Panc1 (cell line): ENCODE data around the gene ZNF469. TPM values are rescaled to one million over a fixed set of nuclear protein-coding genes. Genes with fewer than 3 reads are reported as not detected.

Experiments
- ATAC-seq: fragments of 200-7000 bp; cut with Tn5 transposase; 2 replicates; pipeline ENCODE4 v1.9.1; 2020; ENCODE audit warnings: mild to moderate bottlenecking, moderate library complexity
- Bru-seq: library from RNA; stranded (reverse); fragments of 400-500 nt; gene quantifications from one replicate; lab custom pipeline; 2021; lab: Mats Ljungman, UMichigan
- BruChase-seq, 2 experiments: library from RNA; stranded (reverse); fragments of 400-500 nt; gene quantifications; one replicate each; lab custom pipeline; 2021; lab: Mats Ljungman, UMichigan
- BruUV-seq: library from RNA; stranded (reverse); fragments of 400-500 nt; replicated peaks from 2 replicates; lab custom pipeline; 2021; lab: Mats Ljungman, UMichigan
- CTCF ChIA-PET: fragments of 300-600 bp; sonication (Branson Sonifier 250); formaldehyde crosslinking; loops from one replicate; lab custom pipeline; 2022; ENCODE audit warnings: antibody characterized with exemption; lab: Charles Lee
- POLR2A ChIA-PET: fragments of 300-600 bp; sonication (Branson Sonifier 250); formaldehyde crosslinking; loops from one replicate; lab custom pipeline; 2022; ENCODE audit warnings: antibody characterized with exemption; lab: Charles Lee
- DNase-seq: peaks from one replicate; pipeline ENCODE4 v3.0.0-alpha.2; 2010; ENCODE audit warnings: low read depth, low spot score
- H3K27ac ChIP-seq: 2 replicates; pipeline ENCODE4 v1.5.1; 2011; ENCODE audit warnings: mild to moderate bottlenecking, low read length, inconsistent platforms
- H3K27me3 ChIP-seq: fragments of 200-500 bp; sonication (Bioruptor generic); 2 replicates; pipeline ENCODE4 v1.6.0; 2014; ENCODE audit warnings: low read length, inconsistent platforms; ENCODE audit not compliant: control insufficient read depth, insufficient read depth
- H3K36me3 ChIP-seq: fragments of 200-500 bp; sonication (Bioruptor generic); 2 replicates; pipeline ENCODE4 v1.5.1; 2014; ENCODE audit warnings: inconsistent platforms, mild to moderate bottlenecking, low read length, moderate library complexity; ENCODE audit not compliant: control insufficient read depth, insufficient read depth
- H3K4me1 ChIP-seq: 2 replicates; pipeline ENCODE4 v1.5.1; 2011; ENCODE audit warnings: inconsistent platforms, mild to moderate bottlenecking, low read length, moderate library complexity; ENCODE audit not compliant: control insufficient read depth, insufficient read depth
- H3K4me3 ChIP-seq, 2 experiments: 2 replicates each; pipeline ENCODE4 v1.5.1; 2011 to 2012; ENCODE audit warnings: low read depth in 2 of 2, low read length in 2 of 2, mild to moderate bottlenecking in 2 of 2, inconsistent platforms in 1 of 2, moderate library complexity in 1 of 2
- H3K9me3 ChIP-seq: fragments of 200-500 bp; sonication (Bioruptor generic); 2 replicates; pipeline ENCODE4 v1.5.1; 2014; ENCODE audit warnings: low read depth, mild to moderate bottlenecking, inconsistent platforms, low read length, moderate library complexity; ENCODE audit not compliant: control insufficient read depth, insufficient read depth
- CTCF ChIP-seq: fragments of 450-650 bp; IDR thresholded peaks from 2 replicates; pipeline ENCODE4 v1.5.1; 2017; ENCODE audit warnings: mild to moderate bottlenecking
- POLR2AphosphoS5 ChIP-seq: IDR thresholded peaks from 2 replicates; pipeline ENCODE4 v1.6.1; 2012; ENCODE audit warnings: mild to moderate bottlenecking, low read depth, low read length, moderate library complexity
- REST ChIP-seq, 2 experiments: IDR thresholded peaks; 2 replicates each; pipeline ENCODE4 v1.6.1; 2011 to 2012; ENCODE audit warnings: low read depth in 2 of 2, control low read depth in 1 of 2, low read length in 1 of 2, mild to moderate bottlenecking in 1 of 2, moderate library complexity in 1 of 2; ENCODE audit not compliant: insufficient read depth in 1 of 2
- SIN3A ChIP-seq: IDR thresholded peaks from 2 replicates; pipeline ENCODE4 v1.6.1; 2012; ENCODE audit warnings: low read depth, mild to moderate bottlenecking, low read length, moderate library complexity, borderline replicate concordance; ENCODE audit not compliant: insufficient read depth
- TCF7L2 ChIP-seq: IDR thresholded peaks from 2 replicates; pipeline ENCODE4 v1.6.1; 2011; ENCODE audit warnings: mild to moderate bottlenecking, low read depth, low read length, inconsistent platforms
- in situ Hi-C: cut with HindIII; loops from 2 replicates; pipeline ENCODE4 v1.10.0; 2016; ENCODE audit warnings: low sequenced_read_pairs, low pct_unique_long_range_greater_than_20kb
- intact Hi-C: fragments of 100-400 bp; cut with micrococcal nuclease; formaldehyde crosslinking; loops from one replicate; pipeline ENCODE4 v1.10.0; 2022; ENCODE audit not compliant: unreplicated experiment
- long read RNA-seq: library from polyadenylated mRNA; unstranded; transcript quantifications from one replicate; pipeline ENCODE4 v2.0.0, GENCODE V29; 2021; ENCODE audit not compliant: unreplicated experiment
- polyA plus RNA-seq: library from polyadenylated mRNA; unstranded; fragments of >200 nt; gene quantifications from one replicate; pipeline ENCODE4 v1.2.1, GENCODE V29; 2012; ENCODE audit warnings: missing spikeins; ENCODE audit not compliant: insufficient read length
- total RNA-seq: library from RNA; stranded (reverse); gene quantifications from one replicate; pipeline ENCODE4 v1.2.1, GENCODE V29; 2021; ENCODE audit not compliant: unreplicated experiment

ZNF469 gene
- total RNA-seq (1.3 TPM), Bru-seq, nascent RNA (percentile 27 among the genes with signal in this experiment), BruChase-seq, experiment 1, labeled RNA remaining after a 2-hour chase (percentile 46 among the genes with signal in this experiment), BruChase-seq, experiment 2, labeled RNA remaining after a 6-hour chase (percentile 43 among the genes with signal in this experiment)
- 0.87 TPM for polyA plus RNA-seq
- long read RNA-seq, full-length matches to known transcripts: 1 of 1 reads
- long read RNA-seq, partial matches to known transcripts: 0 of 1 reads
- long read RNA-seq, other reads (novel, unspliced or antisense): 0 of 1 reads

- no TSS peak for BruUV-seq
- intact Hi-C loops (no loop called here), in situ Hi-C loops (no loop called here)
- Histone ChIP-seq H3K9me3 (no peaks in the 10 kb centered on the region), H3K27me3 (no peaks in the 10 kb centered on the region), H3K36me3 (no peaks in the 10 kb centered on the region), H3K27ac (peak within 1 kb of the TSS; percentile 39; the same call in 1 of the 2 replicates), H3K4me1 (peaks cover 2% of the 10 kb centered on the region), H3K4me3 (peak within 1 kb of the TSS; percentile 37 to 45)
- DNase-seq: no peak
- peak; percentile 75 for ATAC-seq
- POLR2A ChIA-PET: no interaction called here
- CTCF ChIA-PET: interaction anchor here (0.6 kb wide), 1 partner anchor 8 kb away, joined by 4 read pairs; no protein-coding TSS in a partner anchor
- TF ChIP-seq REST (IDR thresholded peaks at IDR 0.05; ENCODE audit: insufficient read depth in 1 of 2, low read depth in 2 of 2, low read length in 1 of 2) (no peak), POLR2AphosphoS5 (no peak)
Observed at GRCh38 chr16:88382491-88383400, at the start of gene ZNF469. Gene ZNF469 (plus strand): TSS chr16:88382959. CDS start chr16:88427471, 44,512 bp downstream.

- H3K4me1 ChIP-seq: no peaks in the 10 kb centered on the region; the same call in 1 of the 2 replicates
- POLR2A ChIA-PET: no interaction called here
Observed at GRCh38 chr16:88333848-88334777, 48.6 kb upstream of the ZNF469 start.

More at GRCh38 chr16:88333848-88334777, 48.6 kb upstream of the ZNF469 start:
- Histone ChIP-seq H3K36me3 (no peaks in the 10 kb centered on the region), H3K27ac (no peak overlapping the region), H3K9me3 (no peaks in the 10 kb centered on the region), H3K4me3 (no peak overlapping the region), H3K27me3 (no peaks in the 10 kb centered on the region)
- BruUV-seq: no TSS peak
- TF ChIP-seq POLR2AphosphoS5 (no peak), SIN3A (no peak), CTCF (no peak), TCF7L2 (no peak), REST (IDR thresholded peaks at IDR 0.05; ENCODE audit: insufficient read depth in 1 of 2, low read depth in 2 of 2, low read length in 1 of 2) (no peak)
- CTCF ChIA-PET: interaction anchor here (0.5 kb wide), 1 partner anchor 69 kb away, joined by 3 read pairs; no protein-coding TSS in a partner anchor
- in situ Hi-C loops: no loop called here
- DNase-seq (no peak), ATAC-seq (no peak)
- intact Hi-C loops: no loop called here
